GM12874 (cell line): ENCODE data around the gene HNRNPLL.

Experiments used
- TF ChIP-seq, protein P1 (sequence below): IDR thresholded peaks from 2 replicates; pipeline ENCODE4 v1.5.1; 2011; ENCODE audit warnings: low read depth, mild to moderate bottlenecking, control low read depth, low read length, moderate library complexity; ENCODE audit not compliant: insufficient read depth

The HNRNPLL gene

DNA sequence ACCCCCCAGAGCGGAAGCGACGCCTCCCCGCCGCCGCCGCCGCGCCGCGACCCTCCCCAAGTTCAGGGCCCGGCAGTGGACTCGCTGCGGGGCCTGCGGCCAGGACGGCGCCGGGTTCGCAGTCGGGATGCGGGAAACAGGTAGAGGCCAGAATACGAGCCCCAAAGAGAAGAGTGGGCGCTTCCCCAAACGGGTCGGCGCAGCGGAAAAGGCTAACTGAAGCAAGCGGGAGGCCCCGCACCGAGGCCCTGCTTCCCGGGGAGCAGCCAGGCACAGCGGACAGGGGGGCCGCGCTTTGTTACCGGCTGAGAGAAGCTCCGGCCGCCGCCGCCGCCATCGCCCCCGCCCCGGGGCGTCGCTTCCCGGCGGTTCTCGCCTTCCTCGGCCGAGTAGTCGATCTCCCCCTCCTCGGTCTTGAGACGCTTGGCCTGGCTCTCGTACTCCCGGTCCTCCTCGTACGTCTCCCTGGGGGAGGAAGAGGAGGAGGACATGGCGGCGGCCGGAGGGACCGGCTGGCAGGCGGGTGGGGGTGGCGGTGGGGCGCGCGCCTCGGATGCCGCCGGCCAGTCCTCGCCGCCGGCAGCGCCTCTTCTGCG, 494 bp downstream of the HNRNPLL start:
- TF ChIP-seq, protein P1, sequence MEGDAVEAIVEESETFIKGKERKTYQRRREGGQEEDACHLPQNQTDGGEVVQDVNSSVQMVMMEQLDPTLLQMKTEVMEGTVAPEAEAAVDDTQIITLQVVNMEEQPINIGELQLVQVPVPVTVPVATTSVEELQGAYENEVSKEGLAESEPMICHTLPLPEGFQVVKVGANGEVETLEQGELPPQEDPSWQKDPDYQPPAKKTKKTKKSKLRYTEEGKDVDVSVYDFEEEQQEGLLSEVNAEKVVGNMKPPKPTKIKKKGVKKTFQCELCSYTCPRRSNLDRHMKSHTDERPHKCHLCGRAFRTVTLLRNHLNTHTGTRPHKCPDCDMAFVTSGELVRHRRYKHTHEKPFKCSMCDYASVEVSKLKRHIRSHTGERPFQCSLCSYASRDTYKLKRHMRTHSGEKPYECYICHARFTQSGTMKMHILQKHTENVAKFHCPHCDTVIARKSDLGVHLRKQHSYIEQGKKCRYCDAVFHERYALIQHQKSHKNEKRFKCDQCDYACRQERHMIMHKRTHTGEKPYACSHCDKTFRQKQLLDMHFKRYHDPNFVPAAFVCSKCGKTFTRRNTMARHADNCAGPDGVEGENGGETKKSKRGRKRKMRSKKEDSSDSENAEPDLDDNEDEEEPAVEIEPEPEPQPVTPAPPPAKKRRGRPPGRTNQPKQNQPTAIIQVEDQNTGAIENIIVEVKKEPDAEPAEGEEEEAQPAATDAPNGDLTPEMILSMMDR = no peak

DNA sequence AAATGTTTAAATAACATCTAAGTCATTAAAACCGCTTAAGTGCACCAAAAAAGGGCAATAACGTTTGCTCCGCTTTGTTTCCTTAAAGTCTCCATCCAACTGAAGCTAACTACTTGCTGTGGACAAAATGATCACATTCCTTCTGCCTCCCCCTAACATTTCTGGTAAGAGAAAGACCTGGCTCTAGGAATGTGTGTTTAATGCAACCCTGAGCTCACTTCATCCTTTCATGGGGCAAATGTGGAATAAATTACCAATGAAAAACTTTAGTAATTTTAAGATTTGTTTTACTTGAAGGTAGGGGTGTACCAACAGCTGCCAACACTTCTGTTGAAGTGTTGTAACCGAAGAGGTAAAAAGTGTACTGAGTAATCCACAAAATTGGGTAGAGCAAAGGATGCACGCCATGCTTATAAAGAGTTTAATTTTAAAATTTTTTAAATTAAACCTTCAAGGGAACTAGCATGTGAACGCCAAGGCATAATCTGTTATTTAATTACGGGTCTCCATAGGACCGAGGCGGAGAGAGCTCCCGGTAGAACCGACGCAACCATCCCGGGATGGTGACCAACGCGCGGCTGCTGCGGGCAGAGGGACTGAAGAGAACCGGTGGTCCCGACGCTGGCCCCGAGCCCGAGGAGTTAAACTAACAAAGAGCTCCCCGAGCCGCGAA, 1.1 kb downstream of the HNRNPLL start:
- TF ChIP-seq, protein P1 = no peak

DNA sequence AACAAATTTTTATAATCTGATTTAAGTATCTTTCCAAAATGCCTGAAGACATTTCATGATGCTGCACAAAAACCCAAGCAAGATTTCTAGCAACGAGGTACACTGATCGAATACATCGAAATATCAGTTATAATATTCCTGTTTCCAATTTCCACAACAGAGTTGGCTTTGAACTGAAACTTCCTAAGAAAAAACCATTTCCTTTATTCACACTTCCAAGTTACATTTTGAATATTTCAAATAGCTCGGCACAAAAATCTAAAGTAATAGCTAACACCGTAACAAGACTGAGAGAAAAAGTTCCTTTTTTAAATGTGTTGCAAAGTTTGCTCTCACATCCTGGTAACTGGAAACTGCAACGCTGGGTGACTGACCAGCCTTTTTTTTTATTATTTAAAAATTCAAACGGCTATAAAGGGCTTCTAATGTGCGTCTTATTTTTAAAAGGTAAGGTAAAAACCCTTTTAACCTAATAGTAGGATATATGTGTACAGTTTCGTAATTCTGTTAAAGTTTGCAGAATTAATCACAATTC, 1.7 kb downstream of the HNRNPLL start:
- TF ChIP-seq, protein P1 = no peak

DNA sequence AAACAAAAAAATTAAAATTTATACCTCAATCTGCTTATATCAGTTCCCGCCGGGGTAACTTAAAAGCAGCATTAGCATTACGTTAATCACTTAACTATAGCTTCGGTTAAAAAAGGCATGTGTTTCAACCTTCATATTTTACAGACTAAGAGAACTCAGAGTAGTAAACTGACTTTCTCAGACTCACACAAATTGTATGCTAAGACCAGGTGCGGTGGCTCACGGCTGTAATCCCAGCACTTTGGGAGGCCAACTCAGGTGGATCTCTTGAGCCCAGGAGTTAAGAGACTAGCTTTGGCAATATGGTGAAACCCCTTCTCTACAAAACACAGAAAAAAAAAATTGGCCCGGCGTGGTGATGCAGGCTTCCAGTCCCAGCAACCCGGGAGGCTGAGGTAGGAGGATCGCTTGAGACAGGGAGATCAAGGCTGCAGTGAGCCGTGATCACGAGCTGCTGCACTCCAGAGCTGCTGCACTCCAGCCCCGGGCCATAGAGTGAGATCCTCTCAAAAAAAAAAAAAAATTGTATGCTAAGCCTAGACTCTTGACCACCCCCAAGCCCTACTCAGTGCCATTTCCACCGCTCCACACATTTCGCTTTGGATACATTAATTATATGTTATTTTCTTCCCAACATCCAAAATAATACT, 2.4 kb downstream of the HNRNPLL start:
- TF ChIP-seq, protein P1 = no peak

DNA sequence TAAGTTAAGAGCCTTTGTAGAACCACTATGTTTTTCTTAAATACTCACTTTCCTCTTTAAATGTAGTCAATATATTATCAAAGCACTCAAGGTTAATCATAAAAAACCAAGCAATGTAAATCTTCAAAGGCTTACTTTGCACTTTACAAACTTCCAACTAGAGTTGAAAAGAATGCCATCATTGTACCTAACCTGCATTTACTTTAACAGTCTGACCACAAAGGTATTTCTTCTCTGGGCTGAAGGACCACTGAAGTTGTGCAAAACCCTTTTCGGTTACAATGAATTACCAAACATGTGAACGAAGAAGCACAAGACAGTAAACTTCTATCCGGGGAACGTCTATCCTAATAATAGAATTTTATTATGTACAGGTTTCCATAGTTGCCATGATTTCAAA, 3.0 kb downstream of the HNRNPLL start:
- TF ChIP-seq, protein P1 = no peak

DNA sequence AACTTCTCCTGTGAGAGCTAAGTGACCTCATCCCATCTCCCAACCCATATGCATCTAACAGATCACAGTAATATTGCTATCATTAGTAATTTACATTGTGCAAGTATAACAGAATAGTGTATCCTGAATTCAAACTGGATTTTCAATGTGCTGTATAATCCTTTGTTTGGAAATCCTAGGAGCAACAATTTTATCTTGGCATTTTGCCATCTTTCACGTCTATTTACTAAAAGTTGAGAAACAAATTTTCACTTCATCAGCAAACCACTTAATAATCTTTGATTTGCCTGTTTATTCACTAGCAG, 3.8 kb downstream of the HNRNPLL start:
- TF ChIP-seq, protein P1 = no peak

DNA sequence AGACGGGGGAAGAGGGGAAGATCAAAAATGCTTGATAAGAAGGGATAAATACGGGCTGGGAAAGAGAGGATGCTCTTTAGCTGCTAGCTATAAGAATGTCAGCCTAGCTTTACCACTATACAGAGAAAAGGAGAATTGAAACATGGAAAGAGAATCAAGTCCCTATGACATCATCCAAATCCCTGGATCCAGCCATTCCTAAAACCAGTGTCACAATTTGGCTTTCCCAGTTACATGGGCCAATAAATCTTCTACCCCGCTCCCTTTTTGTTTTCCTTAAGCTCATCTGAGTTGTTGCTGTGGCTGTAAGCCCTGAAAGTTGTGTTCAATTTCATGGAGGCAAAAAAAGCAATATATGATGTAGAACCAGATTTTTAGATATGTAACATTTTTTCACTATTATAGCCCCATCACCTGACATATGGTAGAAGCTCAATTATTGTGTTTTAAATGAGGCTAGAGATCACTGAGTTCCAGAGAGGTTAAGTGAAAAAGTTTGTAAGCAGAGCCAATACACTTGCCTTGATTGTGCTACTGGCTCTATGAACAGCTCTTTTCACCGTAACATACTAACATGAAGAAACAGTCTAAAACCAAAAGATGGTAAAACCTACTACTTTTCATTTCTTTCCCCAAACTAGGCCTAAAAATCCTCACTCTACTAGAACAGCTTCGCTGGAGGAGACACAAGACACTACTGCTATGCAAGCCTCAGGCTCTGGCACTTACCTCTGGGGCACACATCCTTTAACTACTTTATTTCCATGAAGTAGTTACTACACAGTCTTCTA, 4.3 kb downstream of the HNRNPLL start:
- TF ChIP-seq, protein P1 = no peak
